ENCODE results near the gene METTL26. TPM values are rescaled to one million over a fixed set of nuclear protein-coding genes. Genes with fewer than 3 reads are reported as not detected.

Gene METTL26
- total RNA-seq, 2 experiments from 2014 or later: 119 to 133 TPM

- ChIA-PET CTCF (interaction anchor here (0.8 to 1.1 kb wide), 2 partner anchors 9 to 29 kb away, joined by 3 read pairs; partner anchors contain the start of gene RHOT2), POLR2A (interaction anchor here (1.6 to 1.9 kb wide), 2 partner anchors 13 to 28 kb away, joined by 8 read pairs; partner anchors contain the start of genes WDR24 and WDR90)
- DNase-seq: no peak
Measured at GRCh38 chr16:676913-677312, 40.8 kb upstream of the METTL26 start.

DNA sequence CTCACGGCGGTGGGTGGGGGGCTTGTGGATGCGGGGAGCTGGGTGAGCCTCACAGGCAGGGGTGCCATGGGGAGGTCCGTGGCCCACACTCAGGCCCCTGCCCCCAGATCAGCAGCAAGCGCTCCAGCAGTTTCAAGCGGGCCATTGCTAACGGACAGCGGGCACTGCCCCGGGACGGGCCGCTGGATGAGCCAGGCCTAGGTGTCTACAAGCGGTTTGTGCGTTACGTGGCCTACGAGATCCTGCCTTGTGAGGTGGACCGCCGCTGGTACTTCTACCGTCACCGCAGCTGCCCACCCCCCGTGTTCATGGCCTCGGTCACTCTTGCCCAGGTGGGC lies 40.4 kb upstream of the METTL26 start:
- CTCF ChIA-PET: interaction anchor here (1.1 to 1.7 kb wide), 3 partner anchors 9 to 29 kb away, joined by 3 read pairs; partner anchors contain the start of gene RHOT2
- DNase-seq (no peak), ATAC-seq (no peak)
- Mint-ChIP-seq H3K27ac (no peak overlapping the region), H3K9me3 (no peaks in the 10 kb centered on the region), H3K4me3 (no peak overlapping the region), H3K27me3 (peaks cover 7% of the 10 kb centered on the region), H3K4me1 (ENCODE audit: low read depth) (peaks cover 17% of the 10 kb centered on the region), H3K36me3 (ENCODE audit: low read depth) (peaks cover 8% of the 10 kb centered on the region)
- no peak for TF ChIP-seq CTCF (IDR thresholded peaks at IDR 0.05)
- intact Hi-C loops (cut with micrococcal nuclease): no loop called here
- POLR2A ChIA-PET: interaction anchor here (1.0 to 1.9 kb wide), 4 partner anchors 13 to 119 kb away, joined by 3 to 8 read pairs (median 6); partner anchors contain the start of genes WDR24 and WDR90

More at GRCh38 chr16:676913-677312, 40.8 kb upstream of the METTL26 start:
- no peak for TF ChIP-seq CTCF (IDR thresholded peaks at IDR 0.05)
- Mint-ChIP-seq H3K4me1 (ENCODE audit: low read depth) (peaks cover 21% of the 10 kb centered on the region), H3K36me3 (ENCODE audit: low read depth) (peaks cover 12% of the 10 kb centered on the region), H3K4me3 (no peak overlapping the region), H3K27ac (no peak overlapping the region), H3K27me3 (peaks cover 7% of the 10 kb centered on the region), H3K9me3 (no peaks in the 10 kb centered on the region)
- intact Hi-C loops (cut with micrococcal nuclease): no loop called here
- no peak for ATAC-seq

DNA sequence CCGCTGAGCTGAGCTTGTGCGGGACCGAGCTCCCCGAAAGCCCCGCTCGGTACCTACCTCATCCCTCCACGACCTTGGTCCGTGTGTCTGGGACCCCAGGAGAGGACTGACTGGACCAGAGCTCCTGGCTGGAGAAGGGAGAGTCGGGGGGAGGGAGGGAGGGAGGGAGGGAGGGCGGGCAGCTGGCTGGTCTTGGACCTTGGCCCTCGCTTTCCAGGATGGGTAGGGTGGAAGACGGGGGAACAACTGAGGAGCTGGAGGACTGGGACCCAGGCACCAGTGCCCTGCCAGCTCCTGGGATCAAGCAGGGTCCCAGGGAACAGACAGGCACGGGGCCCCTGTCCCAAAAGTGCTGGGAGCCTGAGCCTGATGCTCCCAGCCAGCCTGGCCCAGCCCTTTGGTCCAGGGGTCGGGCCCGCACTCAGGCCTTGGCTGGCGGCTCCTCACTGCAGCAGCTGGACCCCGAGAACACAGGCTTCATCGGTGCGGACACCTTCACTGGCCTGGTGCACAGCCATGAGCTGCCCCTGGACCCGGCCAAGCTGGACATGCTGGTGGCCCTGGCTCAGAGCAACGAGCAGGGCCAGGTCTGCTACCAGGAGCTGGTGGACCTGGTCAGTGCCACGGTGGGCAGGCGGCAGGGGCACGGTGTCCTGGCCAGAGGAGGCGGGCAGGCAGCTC lies 39.9 kb upstream of the METTL26 start:
- H3K27ac Mint-ChIP-seq: no peak overlapping the region
- H3K36me3 Mint-ChIP-seq (ENCODE audit: low read depth): peaks cover 6% of the 10 kb centered on the region
- no peak for TF ChIP-seq CTCF (IDR thresholded peaks at IDR 0.05)
- DNase-seq (no peak), ATAC-seq (no peak)
- intact Hi-C loops (cut with micrococcal nuclease): no loop called here
- H3K4me3 Mint-ChIP-seq: no peak overlapping the region
- H3K9me3 Mint-ChIP-seq: no peaks in the 10 kb centered on the region
- CTCF ChIA-PET: interaction anchor here (0.8 to 1.7 kb wide), 5 partner anchors 8 to 65 kb away, joined by 3 read pairs; partner anchors contain the start of genes CIAO3 and RHOT2
- H3K4me1 Mint-ChIP-seq (ENCODE audit: low read depth): peaks cover 12% of the 10 kb centered on the region
- POLR2A ChIA-PET: interaction anchor here (0.9 to 1.9 kb wide), 10 partner anchors 8 to 120 kb away, joined by 3 to 8 read pairs (median 3); partner anchors contain the start of genes JMJD8, WDR24 and WDR90
- H3K27me3 Mint-ChIP-seq: peaks cover 7% of the 10 kb centered on the region

- Mint-ChIP-seq H3K4me3 (no peak within 1 kb of the TSS), H3K27ac (no peak within 1 kb of the TSS), H3K9me3 (no peaks in the 10 kb centered on the region), H3K36me3 (ENCODE audit: low read depth) (peaks cover 7% of the 10 kb centered on the region), H3K27me3 (peaks cover 7% of the 10 kb centered on the region), H3K4me1 (ENCODE audit: low read depth) (peaks cover 11% of the 10 kb centered on the region)
- intact Hi-C loops (cut with micrococcal nuclease): no loop called here
- ChIA-PET POLR2A (interaction anchor here (0.9 to 1.9 kb wide), 11 partner anchors 9 to 121 kb away, joined by 3 to 8 read pairs (median 3); partner anchors contain the start of genes JMJD8, WDR24 and WDR90), CTCF (interaction anchor here (0.8 to 1.7 kb wide), 4 partner anchors 9 to 66 kb away, joined by 3 read pairs; partner anchors contain the start of gene CIAO3)
- no peak for DNase-seq
- ATAC-seq: no peak
- TF ChIP-seq CTCF (IDR thresholded peaks at IDR 0.05): no peak
Measured at GRCh38 chr16:674968-675883, 39.1 kb upstream of the METTL26 start, which contains the start of gene RHBDL1. TSS of gene RHBDL1 (plus strand) at chr16:675671. CDS start at chr16:675791, 120 bp downstream.
